Activated naive CD4-positive, alpha-beta T cell treated with anti-CD3 and anti-CD28 coated beads, Interleukin-2, amount 50 U/mL, for 16 hours (primary cell): Measurements from ENCODE around the gene GOT1.
A peak's percentile ranks its signal among the peaks of the same experiment; 100 is the strongest.

Source experiments
- DNase-seq: peaks from one replicate; pipeline ENCODE4 v3.0.0-alpha.2; 2020

GOT1 gene

DNA sequence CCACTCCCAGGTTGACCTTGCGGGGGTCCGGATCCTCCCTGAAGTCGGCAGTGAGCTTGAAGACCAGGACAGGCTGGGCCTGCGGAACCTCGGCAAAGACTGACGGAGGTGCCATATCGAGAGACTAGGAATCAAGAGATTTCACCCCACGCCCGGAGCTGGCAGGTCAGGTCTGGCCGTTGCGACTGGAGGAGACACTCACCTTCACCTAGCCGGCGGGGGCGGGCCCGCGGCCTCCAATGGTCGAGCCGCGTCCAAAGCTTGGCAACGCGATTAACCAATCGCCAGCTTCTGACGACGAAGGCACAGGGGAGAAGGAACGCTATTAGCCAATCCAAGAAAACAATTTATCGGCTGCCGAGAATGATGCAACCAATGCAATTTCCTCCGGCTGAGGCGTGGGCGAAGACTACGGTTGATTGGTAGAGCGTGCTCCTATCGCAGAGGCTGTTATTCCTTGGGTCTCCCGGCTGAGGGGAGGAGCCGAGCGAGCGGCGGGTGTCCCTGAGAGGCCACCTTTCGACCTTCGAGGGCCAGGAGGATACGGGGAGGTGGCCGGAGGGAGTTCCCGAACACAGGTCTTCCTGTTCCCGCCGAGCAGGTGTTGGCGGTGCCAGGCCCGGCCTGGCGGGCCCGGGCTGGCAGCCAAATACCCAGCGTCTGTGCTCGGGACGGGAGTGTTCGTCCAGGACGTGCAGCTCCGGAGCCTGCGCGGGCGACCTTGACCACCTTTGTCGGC is at the start of gene GOT1:
TSS of gene GOT1 (minus strand) at position 174 of the 739 bp plus-strand sequence. CDS start at position 115, 59 bp downstream.
- DNase-seq: peak; percentile 95

DNA sequence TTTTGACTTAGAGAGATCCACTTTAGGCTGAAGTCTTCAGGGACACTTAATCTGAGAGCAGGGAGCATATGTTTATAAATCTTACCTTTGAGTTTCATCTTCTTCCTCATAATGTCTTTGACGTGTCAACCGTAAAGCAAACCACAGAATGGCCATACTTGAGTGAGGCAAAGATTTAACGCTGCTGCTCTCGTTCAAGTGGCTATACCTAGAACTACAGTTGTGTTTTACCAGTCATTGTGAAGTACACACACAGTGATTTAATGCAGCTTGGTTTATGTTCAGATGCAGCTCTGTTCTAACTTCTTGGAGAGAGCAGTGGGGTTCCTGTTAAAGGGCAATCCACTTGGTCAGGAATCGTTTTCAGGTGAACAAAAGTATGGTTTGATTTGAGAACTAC is 39.9 kb upstream of the GOT1 start:
- no peak for DNase-seq

DNA sequence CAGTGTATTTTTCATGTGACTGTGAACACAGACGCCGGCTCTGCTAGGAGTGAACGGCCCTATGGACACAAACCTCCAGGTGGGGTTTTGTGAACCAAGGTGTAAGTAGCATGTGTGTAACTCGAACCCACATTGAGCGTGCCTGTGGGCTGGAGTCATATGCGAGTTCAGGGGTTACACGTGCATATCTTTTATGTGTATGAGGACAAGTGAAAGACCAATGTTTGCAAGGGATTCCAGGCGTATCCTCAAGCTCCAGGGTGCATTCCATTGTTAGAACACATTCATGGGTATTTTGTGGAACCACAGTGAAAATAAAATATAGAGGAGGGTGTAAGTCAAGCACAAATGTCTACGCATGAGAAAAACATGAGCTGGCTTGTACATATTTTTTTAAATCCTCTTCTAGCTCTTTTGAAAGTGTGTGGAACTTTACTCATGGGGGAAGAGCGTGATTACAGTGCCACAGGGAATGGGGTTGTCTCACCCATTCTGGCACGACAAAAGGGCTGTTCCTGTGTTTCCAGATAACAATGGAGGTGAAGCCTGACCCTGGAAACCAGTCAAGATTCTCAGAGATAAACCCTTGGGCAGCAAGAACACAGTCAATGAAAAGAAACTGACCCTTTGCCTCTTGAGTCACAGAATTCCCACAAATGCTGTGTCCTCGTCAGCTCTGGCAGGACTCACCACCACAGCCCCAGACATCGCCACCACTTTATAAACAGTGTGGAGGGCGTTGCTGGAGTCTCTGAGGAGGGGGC is 37.0 kb upstream of the GOT1 start:
- no peak for DNase-seq

DNA sequence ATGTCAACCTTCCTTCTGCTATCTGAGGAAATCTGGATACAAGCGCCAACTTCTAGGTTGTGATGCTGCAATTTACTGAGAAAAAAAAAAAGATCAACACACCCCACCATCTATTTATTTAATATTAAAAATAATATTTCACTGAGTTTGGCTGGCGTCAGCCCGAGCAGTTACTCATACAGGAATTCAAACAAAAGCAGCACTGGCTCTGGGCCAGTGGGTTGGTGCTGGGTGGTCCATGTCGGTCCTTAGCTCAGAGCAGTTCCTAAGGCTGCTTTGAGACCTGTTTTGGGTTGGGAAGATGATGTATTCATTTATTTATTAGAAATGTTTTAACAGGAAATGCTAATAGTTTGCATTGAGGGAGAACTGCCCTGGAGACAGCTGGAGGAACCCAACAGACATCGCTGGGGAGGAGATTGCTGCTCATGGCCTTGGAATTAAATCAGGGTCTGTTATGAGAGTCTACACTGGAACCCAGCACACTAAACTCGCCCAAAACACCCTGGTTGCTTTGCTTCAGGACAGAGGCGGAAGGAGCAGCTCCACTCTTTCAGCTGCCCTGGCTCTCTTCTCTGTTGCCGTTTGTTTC is 36.3 kb upstream of the GOT1 start:
- no peak for DNase-seq

DNA sequence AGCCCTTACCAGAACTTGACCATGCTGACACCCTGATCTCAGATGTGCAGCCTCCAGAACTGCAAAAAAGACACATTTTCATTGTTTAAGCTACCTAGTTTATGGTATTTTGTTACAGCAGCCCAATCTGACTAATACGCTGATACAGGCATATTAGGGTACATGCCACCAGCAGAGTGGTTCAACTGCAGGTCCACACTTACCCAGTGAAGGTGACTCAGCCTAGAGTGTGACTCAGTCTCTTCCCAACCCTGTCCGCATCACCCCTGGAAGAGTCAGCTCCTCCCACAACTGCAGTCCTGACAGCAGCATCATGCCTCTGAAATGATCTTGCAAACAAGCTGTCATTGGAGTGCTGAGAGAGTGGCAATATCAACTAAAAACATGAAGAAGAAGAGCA is 30.8 kb upstream of the GOT1 start:
- DNase-seq: no peak

DNA sequence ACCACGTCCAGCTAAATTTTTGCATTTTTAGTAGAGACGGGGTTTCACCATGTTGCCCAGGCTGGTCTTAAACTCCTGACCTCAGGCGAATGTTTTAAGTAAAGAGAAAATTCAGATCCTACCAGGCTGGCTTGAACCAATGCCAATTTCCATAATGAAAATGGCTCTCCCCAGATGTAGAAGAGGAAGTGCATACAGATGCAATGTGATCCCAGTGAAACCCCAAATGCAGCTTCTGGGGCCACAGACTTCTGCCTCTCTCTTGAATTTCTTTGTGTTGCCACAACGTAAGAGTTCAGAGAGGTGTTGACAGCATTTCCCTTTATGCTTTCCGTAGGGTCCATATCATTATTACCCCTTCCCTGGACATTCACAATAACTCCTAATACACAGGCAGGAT is 29.6 kb upstream of the GOT1 start:
- no peak for DNase-seq

DNA sequence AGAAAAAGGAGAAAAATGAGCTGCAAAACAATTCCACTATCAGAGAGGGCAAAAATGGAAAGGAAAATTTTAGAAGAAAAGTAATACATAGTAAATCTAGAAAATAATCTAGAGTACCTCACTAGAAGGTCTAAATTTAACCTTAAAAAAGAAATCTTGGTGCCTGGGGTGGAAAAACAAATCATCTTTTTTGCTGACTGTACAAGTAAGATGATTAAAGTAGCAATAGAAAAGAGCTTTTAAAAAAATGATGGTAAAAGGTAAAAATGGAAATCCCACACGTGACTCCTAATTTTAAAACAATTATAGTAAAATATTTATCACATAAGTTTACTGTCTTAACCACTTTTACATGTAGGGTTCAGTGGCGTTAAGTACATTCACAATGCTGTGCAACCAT is 28.8 kb upstream of the GOT1 start:
- no peak for DNase-seq

DNA sequence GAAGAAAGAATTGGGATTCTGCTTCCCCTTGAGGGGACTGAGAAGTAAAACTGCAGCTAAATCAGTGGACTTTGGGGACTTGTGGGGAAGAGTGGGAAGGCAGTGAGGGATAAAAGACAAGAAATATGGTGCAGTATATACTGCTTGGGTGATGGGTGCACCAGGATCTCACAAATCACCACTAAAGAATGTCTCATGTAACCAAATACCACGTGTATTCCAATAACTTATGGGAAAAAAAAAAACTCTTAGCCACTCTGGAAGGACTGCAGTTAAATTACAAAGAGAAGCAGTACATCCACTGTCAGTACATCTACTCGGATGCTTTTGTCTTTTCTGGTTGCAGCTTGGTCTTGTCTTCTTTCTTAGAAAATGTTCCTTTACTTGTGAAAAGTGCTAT is 27.4 kb upstream of the GOT1 start:
- no peak for DNase-seq

DNA sequence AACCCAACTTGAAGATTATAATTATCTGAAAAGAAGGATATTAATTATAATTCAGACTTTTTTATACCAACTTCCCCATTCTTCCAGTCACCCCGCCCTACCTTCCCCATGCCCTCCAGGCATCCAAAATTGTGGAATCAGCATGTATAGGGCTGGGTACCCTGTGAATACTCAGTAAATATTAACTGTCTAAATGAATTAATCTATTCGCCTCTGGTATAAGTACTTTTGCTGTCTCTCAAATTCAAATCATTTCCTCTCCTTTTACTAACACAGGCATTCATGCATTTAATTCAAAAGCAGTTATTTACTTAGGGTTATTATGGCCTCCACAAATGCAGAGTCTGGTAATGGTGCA is 26.5 kb upstream of the GOT1 start:
- DNase-seq: no peak

DNA sequence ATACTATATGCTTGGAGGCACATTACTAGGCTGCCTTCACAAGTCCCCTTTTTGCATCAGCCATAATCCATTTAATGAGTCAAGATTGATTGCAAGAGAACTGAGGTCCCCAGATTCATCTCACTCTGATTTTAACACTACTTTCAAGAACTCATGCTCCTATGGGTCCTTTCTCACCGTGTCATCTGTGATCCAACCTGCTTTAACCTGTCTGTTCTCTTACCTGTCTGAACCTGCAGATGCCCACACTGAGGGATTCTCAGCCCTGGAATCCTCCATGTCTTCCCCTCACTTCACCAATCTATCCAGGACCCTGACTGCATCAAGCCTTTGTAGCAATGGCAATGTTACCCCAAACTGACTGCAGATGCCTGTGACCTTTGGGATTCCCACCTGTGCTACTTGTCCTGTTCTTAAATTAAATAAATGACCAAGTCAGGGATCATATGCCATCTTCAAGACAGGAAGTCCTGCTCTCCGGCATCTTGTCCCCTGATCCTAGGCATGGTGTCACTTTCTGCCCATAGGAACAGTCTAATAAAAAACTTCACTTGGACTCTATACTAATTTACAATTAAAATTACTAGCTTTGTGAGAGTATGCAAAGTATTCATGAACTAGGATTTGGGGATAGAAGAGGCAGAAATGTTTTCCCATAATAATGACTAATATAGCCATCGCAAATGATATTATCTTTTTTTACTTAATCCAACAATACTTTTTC is 25.9 kb upstream of the GOT1 start:
- no peak for DNase-seq

DNA sequence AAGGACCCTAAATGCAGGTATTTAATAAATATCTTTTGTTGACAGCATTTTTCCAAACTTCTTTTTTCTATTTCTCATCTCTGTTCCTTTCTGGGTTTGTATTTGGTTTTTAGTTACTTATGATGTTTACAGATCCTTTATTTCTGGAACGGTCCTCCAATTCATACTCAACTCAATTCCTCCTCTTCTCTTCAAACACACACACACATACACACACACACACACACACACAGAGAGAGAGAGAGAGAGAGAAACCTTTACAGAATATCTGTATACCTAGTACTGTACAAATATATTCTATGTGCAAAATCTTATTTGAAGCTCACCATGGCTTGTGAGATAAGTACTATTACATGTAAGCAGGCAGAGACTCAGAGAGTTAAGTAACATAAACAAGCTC is 21.6 kb upstream of the GOT1 start:
- DNase-seq: no peak

DNA sequence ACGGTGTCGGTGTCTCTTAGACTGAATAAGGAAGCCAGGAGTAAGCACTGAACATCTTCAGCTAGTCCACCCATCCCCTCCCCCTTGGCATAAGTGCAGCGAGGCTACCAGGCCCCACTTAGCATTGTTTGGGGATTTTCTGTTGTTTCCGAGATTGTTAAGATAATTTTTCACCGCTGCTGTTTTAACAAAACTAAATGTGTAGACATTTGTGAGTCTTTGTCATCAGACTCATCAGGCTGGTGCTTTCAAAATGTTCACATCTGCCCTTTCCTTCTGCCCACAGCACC is 21.0 kb upstream of the GOT1 start:
- DNase-seq: no peak

DNA sequence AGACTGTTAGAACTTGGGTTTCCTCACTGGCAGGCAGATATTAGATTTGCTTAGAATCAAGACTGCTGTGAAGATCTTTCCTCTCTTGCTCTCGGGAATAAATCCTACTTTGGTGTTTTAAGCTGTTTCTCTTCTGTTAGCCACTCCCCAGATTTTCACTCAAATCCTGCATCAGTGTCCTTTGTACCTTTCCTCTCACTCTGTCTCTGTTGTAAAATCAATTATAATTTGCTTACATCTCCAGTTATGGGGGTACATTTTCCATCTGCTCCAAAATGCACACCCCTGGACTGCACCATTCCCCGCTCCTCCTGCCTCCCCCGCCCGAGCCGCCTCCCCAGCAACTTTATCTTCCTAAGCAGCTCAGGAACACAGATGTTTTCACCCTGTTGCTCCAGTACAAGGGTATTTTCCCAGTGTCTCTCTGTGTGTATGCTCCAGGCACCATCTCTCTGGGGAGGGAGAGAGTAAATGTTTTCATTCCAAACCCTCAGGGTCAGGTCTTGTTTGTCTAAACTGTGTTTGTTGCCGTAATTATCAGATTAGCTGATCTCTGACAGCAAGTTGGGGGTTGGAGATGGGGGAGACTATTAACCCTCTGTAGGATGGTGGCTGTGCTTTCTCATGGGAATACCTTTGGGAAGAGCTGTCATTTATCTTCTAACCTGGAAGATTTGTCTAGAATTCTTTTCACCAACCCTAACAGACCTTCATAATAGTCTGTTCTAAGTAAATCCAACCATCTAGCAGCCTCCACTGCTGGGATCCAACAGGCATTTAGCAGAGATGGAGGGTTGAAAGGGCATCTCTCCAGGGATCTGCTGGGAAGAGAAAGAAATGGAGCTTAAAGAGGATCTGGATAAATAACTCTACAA is 20.4 kb upstream of the GOT1 start:
- DNase-seq: no peak

DNA sequence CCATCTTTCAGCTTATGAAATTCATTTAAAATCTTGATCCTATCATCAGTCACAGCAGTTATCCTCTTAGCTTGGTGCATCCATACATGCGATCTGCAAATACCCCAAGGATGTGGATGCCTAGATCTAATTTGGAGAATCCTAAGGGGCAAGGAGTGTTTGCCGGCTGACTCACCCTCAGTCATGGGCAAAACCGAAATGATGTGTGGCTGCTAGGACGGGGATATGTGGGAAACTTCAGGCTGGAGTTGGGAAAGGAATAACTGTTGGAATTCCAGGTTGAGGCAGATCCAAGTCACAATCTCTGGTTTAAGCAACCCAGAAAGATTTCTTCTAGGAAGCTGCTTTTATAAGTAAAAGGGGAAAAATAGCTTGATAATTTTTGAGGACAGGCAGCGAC is 19.7 kb upstream of the GOT1 start:
- no peak for DNase-seq

DNA sequence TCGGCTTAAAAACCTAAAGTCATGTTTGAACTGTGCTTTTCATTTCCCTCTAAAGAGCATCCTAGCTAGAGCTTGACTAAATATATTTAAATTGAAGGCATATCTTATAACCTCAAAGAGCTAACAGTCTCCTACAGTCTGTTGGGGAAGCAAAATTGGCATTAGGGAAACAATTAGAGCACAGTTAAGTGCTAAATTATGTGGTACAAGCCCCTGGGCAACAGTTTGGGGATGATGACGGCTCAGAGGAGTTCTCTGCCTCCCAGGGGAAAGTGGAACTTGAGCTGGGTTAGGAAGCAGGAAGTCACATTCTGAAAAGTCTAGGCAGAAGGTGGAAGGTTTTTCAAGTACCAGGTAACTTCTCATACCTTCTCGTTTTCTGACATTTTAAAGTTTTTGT is 18.6 kb upstream of the GOT1 start:
- no peak for DNase-seq

DNA sequence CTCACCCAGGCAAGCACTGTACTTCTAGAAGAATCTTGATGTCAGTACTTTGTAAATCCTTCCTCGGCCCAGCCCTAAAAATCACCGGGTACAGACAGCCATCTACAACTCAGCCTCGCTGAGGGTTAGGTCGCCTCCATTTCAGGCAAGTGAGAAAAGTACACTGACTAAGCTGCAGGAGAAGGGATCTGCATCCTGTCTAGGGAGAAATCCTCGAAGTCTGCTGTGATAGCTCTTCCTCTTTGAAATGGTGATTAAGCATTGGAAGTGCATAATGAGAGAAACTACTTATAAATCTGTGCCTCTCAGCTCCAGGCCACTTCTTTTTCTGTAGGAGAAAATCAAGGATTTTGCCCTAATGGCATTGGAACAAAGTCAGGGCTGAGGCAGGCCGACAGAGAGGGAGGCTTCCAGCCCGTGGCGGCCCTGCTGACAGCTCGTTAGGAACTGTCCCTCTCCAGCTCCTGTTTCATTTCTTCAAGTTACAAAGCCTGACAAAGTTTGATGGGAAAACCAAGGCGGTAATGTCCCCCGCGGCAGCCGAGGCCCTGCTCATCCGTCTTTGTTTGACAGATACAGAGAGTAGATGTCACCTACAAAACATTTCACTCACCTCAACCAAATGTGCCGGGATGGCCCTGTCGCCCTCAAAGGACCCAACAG is 14.1 kb upstream of the GOT1 start:
- no peak for DNase-seq

DNA sequence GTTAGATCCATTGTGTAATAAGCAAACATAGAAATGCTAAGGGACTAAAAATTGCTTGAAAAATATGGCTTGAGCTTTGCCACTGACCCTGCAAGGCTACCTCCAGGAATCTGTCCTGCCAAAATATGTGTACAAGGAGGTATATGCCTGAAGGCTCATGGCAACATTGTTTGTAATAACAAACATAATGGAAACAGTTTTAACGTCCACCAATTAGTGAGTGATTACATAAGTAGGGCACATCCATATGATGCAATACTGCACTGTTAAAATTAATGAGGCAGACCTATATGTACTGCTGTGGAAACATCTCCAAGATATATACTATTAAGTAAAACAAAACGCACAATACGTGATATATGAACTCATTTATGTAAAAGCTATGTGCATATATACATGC is 13.1 kb upstream of the GOT1 start:
- DNase-seq: no peak

DNA sequence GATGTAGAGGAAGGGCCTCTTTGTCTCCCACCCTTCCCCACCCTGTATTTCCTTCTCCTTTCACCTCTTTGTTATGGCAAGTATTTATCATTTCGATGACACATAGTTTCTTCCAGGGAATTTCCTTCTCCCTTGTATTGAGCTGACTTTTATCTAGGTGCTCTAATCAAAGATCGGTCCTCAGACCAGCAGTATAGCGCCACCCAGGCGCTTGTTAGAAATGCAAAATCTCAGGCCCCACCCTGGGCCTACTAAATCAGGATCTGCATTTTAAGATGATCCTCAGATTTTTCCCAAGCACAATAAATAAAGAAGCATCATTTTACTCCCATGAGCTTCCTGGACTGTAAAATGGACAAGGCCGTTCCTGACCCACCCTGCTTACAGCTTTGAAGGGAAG is 12.0 kb upstream of the GOT1 start:
- no peak for DNase-seq

DNA sequence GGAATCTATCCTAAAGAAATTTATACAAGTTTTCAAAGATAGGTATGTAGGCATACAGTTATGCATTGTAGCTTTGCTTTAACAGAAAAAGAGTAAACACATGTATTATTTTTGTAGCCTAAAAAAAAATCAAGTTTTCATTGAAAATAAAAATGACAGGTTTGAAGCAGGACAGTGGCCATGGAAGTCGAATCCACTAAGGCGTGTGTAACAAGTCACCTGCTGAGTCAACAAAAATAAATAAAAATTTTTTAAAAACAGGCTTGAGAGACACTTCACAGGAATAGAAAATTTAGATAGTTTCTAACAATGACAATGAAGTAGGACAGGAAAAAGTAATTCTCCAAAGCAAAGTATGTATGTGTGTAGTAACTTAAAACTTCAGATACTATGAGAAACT is 8.5 kb upstream of the GOT1 start:
- DNase-seq: no peak

DNA sequence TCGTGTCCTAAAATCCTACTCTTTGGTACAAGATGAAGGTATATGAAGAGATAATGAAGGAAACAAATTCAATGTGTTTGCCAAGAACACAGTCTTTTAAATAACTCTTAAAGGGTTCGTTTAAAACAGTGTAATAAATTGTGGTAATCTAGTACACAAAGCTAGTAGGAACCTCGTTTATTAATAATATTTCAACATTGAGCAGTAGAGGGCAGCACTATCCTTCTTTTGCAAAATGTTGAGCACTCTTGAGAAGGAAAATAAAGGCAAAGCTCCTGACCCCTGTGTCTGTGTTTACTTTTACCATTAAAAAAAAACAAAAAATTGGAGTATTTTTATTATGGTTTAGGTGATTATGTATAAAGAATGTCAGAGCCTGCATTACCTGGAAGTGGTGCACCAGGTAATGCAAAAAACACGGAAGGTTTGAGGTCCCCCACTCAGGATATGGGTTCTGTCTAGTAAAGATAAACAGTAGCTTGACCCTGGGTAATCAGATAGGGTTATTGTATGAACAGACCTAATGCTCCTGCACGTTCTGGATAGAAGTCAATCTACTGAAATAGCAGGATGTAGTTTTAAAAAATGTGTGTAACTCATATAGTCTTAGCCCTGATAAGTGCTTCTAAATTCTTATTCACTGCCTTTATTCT is 5.7 kb upstream of the GOT1 start:
- no peak for DNase-seq

DNA sequence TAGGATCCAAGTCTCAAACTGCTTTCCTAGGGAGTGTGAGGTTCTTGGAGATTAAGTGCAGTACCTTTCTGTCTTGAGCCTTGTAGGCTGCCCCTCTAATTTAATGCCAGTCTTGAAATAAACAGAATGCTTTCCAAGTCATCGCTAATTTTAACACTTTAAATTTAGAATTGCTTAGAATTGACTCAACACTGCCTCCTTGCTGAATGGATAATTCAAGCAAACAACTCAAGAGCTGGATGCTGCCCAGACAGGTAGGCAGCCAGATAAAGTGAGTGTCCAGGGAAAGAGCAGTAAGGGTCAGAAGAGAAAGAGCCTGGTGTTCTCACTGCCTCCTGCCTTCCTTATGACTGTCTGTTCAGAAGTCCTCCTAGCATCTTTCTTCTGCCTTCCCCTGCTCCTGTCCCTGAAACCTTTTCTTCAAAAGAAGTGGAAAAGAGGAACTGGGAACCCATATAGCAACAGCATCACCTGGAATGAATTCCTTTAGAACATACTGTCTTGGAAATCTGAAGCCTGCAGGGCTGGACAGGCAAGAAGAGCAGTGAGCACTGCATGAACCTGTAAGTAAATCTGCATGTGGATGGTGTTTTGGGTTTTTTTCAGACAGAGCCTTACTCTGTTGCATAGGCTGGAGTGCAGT is 3.1 kb upstream of the GOT1 start:
- no peak for DNase-seq
